Lower leg skin (tissue), 4 donors: Measurements from ENCODE around the gene RXYLT1. TPM values are rescaled to one million over a fixed set of nuclear protein-coding genes. Genes with fewer than 3 reads are reported as not detected.
"Not testable (repeated sequence)": the region's sequence is repeated elsewhere in the genome, so short reads cannot be mapped to it uniquely, and the experiment has no call there.

Source experiments
- DNase-seq, 2 donors: peaks; one replicate each; pipeline ENCODE4 v3.0.0-alpha.2; 2019; ENCODE audit warnings: low spot score in 2 of 2
- H3K4me3 ChIP-seq: fragments of 200-600 bp; sonication (generic); 2 replicates; pipeline ENCODE4 v1.5.1; 2017; ENCODE audit warnings: mild to moderate bottlenecking, low read depth; ENCODE audit not compliant: poor library complexity, severe bottlenecking
- CTCF ChIP-seq, 3 donors: fragments of 450-650 bp; IDR thresholded peaks; one replicate each; pipeline ENCODE4 v1.5.1; 2016; ENCODE audit warnings: antibody characterized with exemption in 3 of 3, mild to moderate bottlenecking in 3 of 3, moderate library complexity in 2 of 3
- POLR2A ChIP-seq, 2 donors: fragments of 450-650 bp; IDR thresholded peaks; one replicate each; pipeline ENCODE4 v1.6.1; 2016 to 2017; ENCODE audit warnings: antibody characterized with exemption in 2 of 2, mild to moderate bottlenecking in 1 of 2, moderate library complexity in 1 of 2
- WGBS, 2 donors: methylation state at CpG; one replicate each; pipeline ENCODE4 v1.1.5; 2018; 5-methylcytosine and 5-hydroxymethylcytosine counted together
- intact Hi-C: fragments of 100-400 bp; cut with DNase I; formaldehyde crosslinking; loops from one replicate; pipeline ENCODE4 v1.15.0; 2023; ENCODE audit warnings: low total_unique reads
- total RNA-seq, 4 donors: library from RNA; depleted of rRNA; stranded (reverse); fragments of >200 nt; gene quantifications; one replicate each; pipeline ENCODE4 v1.1.0, GENCODE V29; 2016

The RXYLT1 gene
- total RNA-seq, 4 donors from 2014 or later = 10.1 to 16.4 (median 14.7) TPM

GRCh38 chr12:63828867-63829266 lies 49.2 kb downstream of the RXYLT1 start:
- no peak for TF ChIP-seq POLR2A (IDR thresholded peaks at IDR 0.05)
- no peak for TF ChIP-seq CTCF (IDR thresholded peaks at IDR 0.05)
- 83 to 89% methylated on average over 2 of the region's 2 CpGs for WGBS, 2 donors
- no peak for DNase-seq
- H3K4me3 ChIP-seq = no peak overlapping the region
- intact Hi-C loops = no loop called here

- 67 to 76% methylated on average over 2 of the region's 2 CpGs for WGBS, 2 donors
- no peak overlapping the region for H3K4me3 ChIP-seq
- intact Hi-C loops = no loop called here
- no peak for DNase-seq
- no peak for TF ChIP-seq POLR2A (IDR thresholded peaks at IDR 0.05)
- no peak for TF ChIP-seq CTCF (IDR thresholded peaks at IDR 0.05)
Observed at GRCh38 chr12:63836046-63836445, 56.3 kb downstream of the RXYLT1 start.

DNA sequence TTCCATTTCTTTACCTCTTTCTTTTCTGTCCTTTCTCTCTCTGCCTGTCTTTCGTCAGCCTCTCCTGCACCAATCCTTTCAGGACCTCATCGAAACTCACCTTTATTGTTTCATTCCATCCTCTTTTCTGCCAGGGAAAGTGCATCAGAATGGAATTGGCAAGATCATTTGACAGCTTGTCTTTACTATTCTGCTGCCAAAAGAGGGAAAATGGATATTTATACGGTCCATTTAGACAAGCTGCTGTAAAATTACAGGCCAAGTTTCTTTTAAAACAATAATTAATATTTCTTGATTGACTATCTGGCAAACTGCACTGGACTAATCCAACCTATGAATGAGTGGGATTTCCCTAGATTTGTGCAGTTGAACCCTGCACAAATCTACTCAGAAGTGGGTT lies 57.2 kb downstream of the RXYLT1 start:
- no peak for DNase-seq
- intact Hi-C loops = no loop called here
- 76 to 77% methylated on average over 3 of the region's 3 CpGs for WGBS, 2 donors
- TF ChIP-seq POLR2A (IDR thresholded peaks at IDR 0.05) (no peak), CTCF (IDR thresholded peaks at IDR 0.05) (no peak)
- H3K4me3 ChIP-seq = no peak overlapping the region

GRCh38 chr12:63838411-63838810 lies 58.7 kb downstream of the RXYLT1 start:
- no peak overlapping the region for H3K4me3 ChIP-seq
- intact Hi-C loops = no loop called here
- 90 to 92% methylated on average over 9 of the region's 9 CpGs for WGBS, 2 donors

DNA sequence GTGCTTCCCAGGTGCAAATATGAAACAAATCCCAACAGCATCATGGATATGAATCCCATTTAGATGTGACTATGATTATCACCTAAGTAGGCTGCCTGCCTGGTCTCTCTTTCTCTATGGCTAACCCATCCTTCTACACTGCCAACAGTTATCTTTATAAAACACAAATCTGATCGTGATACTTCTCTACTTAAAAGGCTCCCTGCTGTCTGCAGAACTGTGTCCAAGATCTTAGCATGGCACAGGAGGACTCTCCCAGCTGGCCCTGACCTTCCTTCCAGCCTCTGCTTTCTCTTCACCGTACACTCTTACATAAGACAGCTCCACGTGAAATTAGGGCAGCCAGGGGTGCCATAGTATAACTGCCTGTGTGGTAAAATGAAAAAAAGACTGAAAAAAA lies 61.3 kb downstream of the RXYLT1 start:
- WGBS, 2 donors = 46 to 53% methylated on average over 3 of the region's 3 CpGs
- H3K4me3 ChIP-seq = no peak overlapping the region
- intact Hi-C loops = loop anchor here (5.0 kb wide), 1 partner anchor 341 kb away; no protein-coding TSS in a partner anchor
- no peak for DNase-seq
- TF ChIP-seq CTCF (IDR thresholded peaks at IDR 0.05) = no peak
- no peak for TF ChIP-seq POLR2A (IDR thresholded peaks at IDR 0.05)

More at GRCh38 chr12:63838411-63838810, 58.7 kb downstream of the RXYLT1 start:
- DNase-seq = no peak
- TF ChIP-seq CTCF (IDR thresholded peaks at IDR 0.05) (no peak), POLR2A (IDR thresholded peaks at IDR 0.05) (no peak)

DNA sequence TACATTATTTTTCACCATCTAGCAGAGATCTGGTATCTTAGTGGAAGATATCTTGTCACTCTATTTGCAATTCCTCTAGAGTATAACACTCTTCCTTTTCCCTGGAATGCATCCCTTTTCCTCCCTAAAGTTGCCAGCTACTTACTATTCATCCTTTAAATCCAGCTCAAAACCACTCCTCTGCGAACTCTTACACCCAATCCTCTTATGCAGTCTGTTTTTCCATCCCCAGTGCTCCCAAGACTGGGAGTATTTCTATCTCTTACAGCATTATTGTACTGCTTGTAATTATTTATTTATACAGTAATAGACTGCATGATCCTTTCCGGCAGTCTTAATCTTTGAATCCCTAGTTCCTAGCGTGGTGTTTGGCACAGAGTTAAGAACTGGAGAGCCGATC lies 61.9 kb downstream of the RXYLT1 start:
- H3K4me3 ChIP-seq = no peak overlapping the region
- TF ChIP-seq POLR2A (IDR thresholded peaks at IDR 0.05) = no peak
- no peak for TF ChIP-seq CTCF (IDR thresholded peaks at IDR 0.05)
- no peak for DNase-seq
- WGBS, 2 donors = 52 to 55% methylated on average over 4 of the region's 4 CpGs
- intact Hi-C loops = loop anchor here (5.0 kb wide), 1 partner anchor 341 kb away; no protein-coding TSS in a partner anchor

GRCh38 chr12:63842750-63843149 lies 63.0 kb downstream of the RXYLT1 start:
- intact Hi-C loops = loop anchor here (1.0 to 5.0 kb wide), 2 partner anchors 340 to 416 kb away; no protein-coding TSS in a partner anchor
- H3K4me3 ChIP-seq, DNase-seq: not testable (repeated sequence)
- WGBS, 2 donors = 93 to 94% methylated on average over 17 of the region's 17 CpGs
